HG02870 (cell line): Measurements from ENCODE around the gene ARHGAP22.

Source experiments
- ATAC-seq: cut with Tn5 transposase; IDR thresholded peaks from one replicate; pipeline ENCODE4 v1.9.1; 2021; ENCODE audit warnings: mild to moderate bottlenecking, moderate library complexity; ENCODE audit not compliant: unreplicated experiment

Gene ARHGAP22

GRCh38 chr10:48536156-48536500 lies 68.7 kb downstream of the ARHGAP22 start:
- ATAC-seq: no peak

GRCh38 chr10:48535416-48536155 lies 69.3 kb downstream of the ARHGAP22 start:
- ATAC-seq: no peak

- ATAC-seq: no peak
Observed at GRCh38 chr10:48533951-48534720, 70.7 kb downstream of the ARHGAP22 start.

GRCh38 chr10:48533540-48533939 lies 71.3 kb downstream of the ARHGAP22 start:
- no peak for ATAC-seq

- ATAC-seq: no peak
Observed at GRCh38 chr10:48531486-48531885, 73.4 kb downstream of the ARHGAP22 start.

- no peak for ATAC-seq
Observed at GRCh38 chr10:48529331-48529730, 75.5 kb downstream of the ARHGAP22 start.

- no peak for ATAC-seq
Observed at GRCh38 chr10:48527756-48528155, 77.1 kb downstream of the ARHGAP22 start.

- ATAC-seq: no peak
Observed at GRCh38 chr10:48526846-48527505, 77.9 kb downstream of the ARHGAP22 start.

GRCh38 chr10:48526011-48526821 lies 78.7 kb downstream of the ARHGAP22 start:
- no peak for ATAC-seq

GRCh38 chr10:48525113-48525512 lies 79.8 kb downstream of the ARHGAP22 start:
- ATAC-seq: no peak

GRCh38 chr10:48523820-48524758 lies 80.8 kb downstream of the ARHGAP22 start:
- ATAC-seq: no peak

- ATAC-seq: no peak
Observed at GRCh38 chr10:48523212-48523819, 81.6 kb downstream of the ARHGAP22 start.

- ATAC-seq: no peak
Observed at GRCh38 chr10:48522011-48522765, 82.7 kb downstream of the ARHGAP22 start.

- no peak for ATAC-seq
Observed at GRCh38 chr10:48520594-48520993, 84.3 kb downstream of the ARHGAP22 start.

- ATAC-seq: no peak
Observed at GRCh38 chr10:48520184-48520506, 84.7 kb downstream of the ARHGAP22 start.

GRCh38 chr10:48519481-48520183 lies 85.2 kb downstream of the ARHGAP22 start:
- no peak for ATAC-seq

GRCh38 chr10:48518986-48519385 lies 85.9 kb downstream of the ARHGAP22 start:
- ATAC-seq: no peak
